PC-3 (cell line): ENCODE measurements around the gene PCDHGB1. TPM values are rescaled to one million over a fixed set of nuclear protein-coding genes. Genes with fewer than 3 reads are reported as not detected.

Experiments
- ATAC-seq: fragments of 200-7000 bp; cut with Tn5 transposase; 2 replicates; pipeline ENCODE4 v1.9.1; 2020; ENCODE audit warnings: mild to moderate bottlenecking, moderate library complexity
- BruUV-seq: library from RNA; stranded (reverse); fragments of 400-500 nt; replicated peaks from 2 replicates; lab custom pipeline; 2021; lab: Mats Ljungman, UMichigan
- CTCF ChIA-PET: fragments of 300-600 bp; sonication (Branson Sonifier 250); formaldehyde crosslinking; loops from one replicate; lab custom pipeline; 2022; ENCODE audit warnings: antibody characterized with exemption; lab: Charles Lee
- POLR2A ChIA-PET: fragments of 300-600 bp; sonication (Branson Sonifier 250); formaldehyde crosslinking; loops from one replicate; lab custom pipeline; 2022; ENCODE audit warnings: antibody characterized with exemption; ENCODE audit not compliant: unreplicated experiment; lab: Charles Lee
- DNase-seq: peaks from one replicate; pipeline ENCODE4 v3.0.0-alpha.2; 2015
- H2AFZ ChIP-seq: fragments of 300-600 bp; sonication (generic); 2 replicates; pipeline ENCODE4 v1.6.0; 2016; ENCODE audit warnings: antibody characterized with exemption, low read length
- H3F3A ChIP-seq: fragments of 300-600 bp; sonication (generic); one replicate; pipeline ENCODE4 v1.6.0; 2017; ENCODE audit warnings: antibody characterized with exemption, low read length, control low read depth, mild to moderate bottlenecking; ENCODE audit not compliant: unreplicated experiment
- H3K27ac ChIP-seq: fragments of 300-600 bp; sonication (generic); 2 replicates; pipeline ENCODE4 v1.5.1; 2016; ENCODE audit warnings: mild to moderate bottlenecking, low read length
- H3K27me3 ChIP-seq: fragments of 300-600 bp; sonication (generic); 2 replicates; pipeline ENCODE4 v1.6.1; 2016; ENCODE audit warnings: low read length, mixed read lengths
- H3K36me3 ChIP-seq: fragments of 300-600 bp; sonication (generic); 2 replicates; pipeline ENCODE4 v1.6.1; 2016; ENCODE audit warnings: low read depth, mixed run types, low read length, mixed read lengths
- H3K4me1 ChIP-seq: fragments of 300-600 bp; sonication (generic); 2 replicates; pipeline ENCODE4 v1.5.1; 2016; ENCODE audit warnings: low read length; ENCODE audit not compliant: insufficient read depth
- H3K4me2 ChIP-seq: fragments of 300-600 bp; sonication (generic); 2 replicates; pipeline ENCODE4 v1.6.0; 2016; ENCODE audit warnings: low read length
- H3K4me3 ChIP-seq: fragments of 300-600 bp; sonication (generic); 2 replicates; pipeline ENCODE4 v1.5.1; 2016; ENCODE audit warnings: mild to moderate bottlenecking, low read length, mixed read lengths
- H3K79me2 ChIP-seq: fragments of 300-600 bp; sonication (generic); 2 replicates; pipeline ENCODE4 v1.6.1; 2017; ENCODE audit warnings: low read length, mixed read lengths
- H3K9ac ChIP-seq: fragments of 300-600 bp; sonication (generic); 2 replicates; pipeline ENCODE4 v1.6.0; 2016; ENCODE audit warnings: mild to moderate bottlenecking, low read length
- H3K9me2 ChIP-seq: fragments of 300-600 bp; sonication (generic); replicated peaks from 2 replicates; pipeline ENCODE4 v1.6.1; 2016; ENCODE audit warnings: mixed run types, low read length, mixed read lengths
- H3K9me3 ChIP-seq: fragments of 300-600 bp; sonication (generic); 2 replicates; pipeline ENCODE4 v1.6.1; 2016; ENCODE audit warnings: low read length, mixed read lengths
- H4K20me1 ChIP-seq: fragments of 300-600 bp; sonication (generic); 2 replicates; pipeline ENCODE4 v1.6.1; 2016; ENCODE audit warnings: low read length, mixed read lengths
- CTCF ChIP-seq: fragments of 300-600 bp; sonication (generic); conservative IDR thresholded peaks from 2 replicates; pipeline ENCODE4 v1.5.1; 2017; ENCODE audit warnings: antibody characterized with exemption, low read depth, mild to moderate bottlenecking, low read length
- EZH2 ChIP-seq: fragments of 300-600 bp; sonication (generic); IDR thresholded peaks from one replicate; pipeline ENCODE4 v1.6.1; 2017; ENCODE audit warnings: antibody characterized with exemption, mild to moderate bottlenecking, low read length; ENCODE audit not compliant: unreplicated experiment
- EZH2phosphoT487 ChIP-seq: fragments of 300-600 bp; sonication (generic); IDR thresholded peaks from 2 replicates; pipeline ENCODE4 v1.6.1; 2018; ENCODE audit warnings: mild to moderate bottlenecking, antibody characterized with exemption, low read length, borderline replicate concordance
- intact Hi-C: fragments of 100-400 bp; cut with micrococcal nuclease; formaldehyde crosslinking; loops from 2 replicates; pipeline ENCODE4 v1.9.0; 2023
- total RNA-seq: library from RNA; depleted of rRNA; stranded (reverse); fragments of >200 nt; gene quantifications from 2 replicates; pipeline ENCODE4 v1.2.3, GENCODE V29; 2014

Gene PCDHGB1
- total RNA-seq, 1 experiment from 2014 or later = 0.04 TPM

- Histone ChIP-seq H3K4me2 (no peak within 1 kb of the TSS), H3K4me1 (no peaks in the 10 kb centered on the region), H3K9ac (no peak within 1 kb of the TSS), H3K9me2 (no peaks in the 10 kb centered on the region), H3K79me2 (no peaks in the 10 kb centered on the region), H3F3A (no peaks in the 10 kb centered on the region), H3K4me3 (no peak within 1 kb of the TSS), H3K36me3 (no peaks in the 10 kb centered on the region), H4K20me1 (no peaks in the 10 kb centered on the region), H3K27ac (no peak within 1 kb of the TSS), H3K9me3 (no peaks in the 10 kb centered on the region), H2AFZ (no peak within 1 kb of the TSS), H3K27me3 (no peaks in the 10 kb centered on the region)
- no TSS peak for BruUV-seq
- POLR2A ChIA-PET = no interaction called here
- TF ChIP-seq EZH2phosphoT487 = no peak
- TF ChIP-seq CTCF = peak; percentile 41
- TF ChIP-seq EZH2 = no peak
- intact Hi-C loops = no loop called here
- DNase-seq (no peak), ATAC-seq (no peak)
- CTCF ChIA-PET = no interaction called here
These were observed 5.1 kb downstream of the PCDHGB1 start, which contains the start of gene PCDHGA4 for GRCh38 chr5:141354900-141355469. Gene PCDHGA4 (plus strand): TSS chr5:141355021. CDS start chr5:141355108, 87 bp downstream.

GRCh38 chr5:141355641-141356040 is 5.7 kb downstream of the PCDHGB1 start:
- H3K9ac ChIP-seq = no peak overlapping the region
- no peak for DNase-seq
- no peak overlapping the region for H3K4me2 ChIP-seq
- BruUV-seq = no TSS peak
- CTCF ChIA-PET = no interaction called here
- H3K4me3 ChIP-seq = no peak overlapping the region
- no peaks in the 10 kb centered on the region for H3K9me2 ChIP-seq
- no peak overlapping the region for H2AFZ ChIP-seq
- no peaks in the 10 kb centered on the region for H3K9me3 ChIP-seq
- POLR2A ChIA-PET = no interaction called here
- no peaks in the 10 kb centered on the region for H3K79me2 ChIP-seq
- intact Hi-C loops = no loop called here
- no peak for TF ChIP-seq CTCF
- no peaks in the 10 kb centered on the region for H3K27me3 ChIP-seq
- H3K27ac ChIP-seq = no peak overlapping the region
- no peaks in the 10 kb centered on the region for H3K36me3 ChIP-seq
- H4K20me1 ChIP-seq = no peaks in the 10 kb centered on the region
- no peaks in the 10 kb centered on the region for H3K4me1 ChIP-seq
- no peaks in the 10 kb centered on the region for H3F3A ChIP-seq
- no peak for ATAC-seq

- no peaks in the 10 kb centered on the region for H3K9me2 ChIP-seq
- no peaks in the 10 kb centered on the region for H3K36me3 ChIP-seq
- no peaks in the 10 kb centered on the region for H3K79me2 ChIP-seq
- H3K27ac ChIP-seq = no peak overlapping the region
- H3K9me3 ChIP-seq = no peaks in the 10 kb centered on the region
- no TSS peak for BruUV-seq
- DNase-seq (no peak), ATAC-seq (no peak)
- no peak overlapping the region for H2AFZ ChIP-seq
- no peaks in the 10 kb centered on the region for H3K27me3 ChIP-seq
- H3K4me3 ChIP-seq = no peak overlapping the region
- H4K20me1 ChIP-seq = no peaks in the 10 kb centered on the region
- no peaks in the 10 kb centered on the region for H3F3A ChIP-seq
- POLR2A ChIA-PET = no interaction called here
- no peak for TF ChIP-seq EZH2phosphoT487
- no peak for TF ChIP-seq CTCF
- no peak for TF ChIP-seq EZH2
- no peak overlapping the region for H3K9ac ChIP-seq
- no peaks in the 10 kb centered on the region for H3K4me1 ChIP-seq
- no peak overlapping the region for H3K4me2 ChIP-seq
- intact Hi-C loops = no loop called here
- CTCF ChIA-PET = interaction anchor here (0.6 kb wide), 1 partner anchor 26 kb away, joined by 4 read pairs; the partner anchor contains the start of gene PCDHGA1
These were observed 6.2 kb downstream of the PCDHGB1 start for GRCh38 chr5:141356133-141356532.
